ENCODE measurements around the gene PTPRN2. TPM values are rescaled to one million over a fixed set of nuclear protein-coding genes. Genes with fewer than 3 reads are reported as not detected.

The PTPRN2 gene
- total and polyA plus RNA-seq, 2 of the 13 experiments (the other 11 are each of a cell fraction or from before 2014, with no cell fraction given), result 2.5 to 24.2 TPM

GRCh38 chr7:158015403-158016179, 572.0 kb downstream of the PTPRN2 start (continued):
- TF ChIP-seq ZNF710 (CRISPR knock-in tag; IDR thresholded peaks at IDR 0.05; ENCODE audit: borderline replicate concordance), result peak; percentile 77; the same call in 1 of the 2 replicates
- TF ChIP-seq MAZ (IDR thresholded peaks at IDR 0.05; ENCODE audit: borderline replicate concordance, low read depth, low read length), result no peak
- 0 out of 2 replicates have a peak, but pooled peaks have one; percentile 24 for TF ChIP-seq MAZ (CRISPR knock-in tag; IDR thresholded peaks at IDR 0.05; ENCODE audit: low read depth)
- TF ChIP-seq ZNF687 (CRISPR knock-in tag; IDR thresholded peaks at IDR 0.05), result 0 out of 2 replicates have a peak, but pooled peaks have one; percentile 26

- no peak overlapping the region for H2AFZ ChIP-seq (ENCODE audit: low read length)
- POLR2A ChIA-PET, result no interaction called here
- H3K9ac ChIP-seq (ENCODE audit: insufficient read depth, low read depth, low read length), result no peak overlapping the region
- H3K79me2 ChIP-seq (ENCODE audit: insufficient read depth, low read length), result no peaks in the 10 kb centered on the region
- no peak overlapping the region for H3K27ac ChIP-seq (ENCODE audit: extremely low read length, insufficient read depth, low read length)
- in situ Hi-C loops (cut with HindIII; ENCODE audit: extremely low pct_ligation_motif_present, low pct_unique_long_range_greater_than_20kb) (no loop called here), intact Hi-C loops (cut with micrococcal nuclease; ENCODE audit: unreplicated experiment) (no loop called here)
- H3K36me3 ChIP-seq (replicated peaks in 1 of 2; ENCODE audit: control insufficient read depth in 1 of 2, insufficient read depth in 2 of 2, low read length in 2 of 2), result no peaks in the 10 kb centered on the region
- no TSS peak for BruUV-seq (replicated peaks)
- TF ChIP-seq IKZF4 (CRISPR knock-in tag; IDR thresholded peaks at IDR 0.05; ENCODE audit: borderline replicate concordance, low read depth, not compliant biosample characterization), result no peak
- no peak for TF ChIP-seq ZNF326 (CRISPR knock-in tag; IDR thresholded peaks at IDR 0.05; ENCODE audit: borderline replicate concordance)
- no peak for TF ChIP-seq ZNF124 (CRISPR knock-in tag; IDR thresholded peaks at IDR 0.05)
- no peak for TF ChIP-seq MTF1 (CRISPR knock-in tag; IDR thresholded peaks at IDR 0.05)
- TF ChIP-seq ZNF570 (CRISPR knock-in tag; IDR thresholded peaks at IDR 0.05; ENCODE audit: borderline replicate concordance), result no peak
- no peak for TF ChIP-seq RAD51 (IDR thresholded peaks at IDR 0.05; ENCODE audit: borderline replicate concordance)
- 10% methylated on average over 3 of the region's 3 CpGs for WGBS (ENCODE audit: low lambda C conversion rate)
- no peak for ATAC-seq
- H3K4me3 ChIP-seq (replicated peaks in 1 of 3; ENCODE audit: insufficient read depth in 1 of 3, low read depth in 2 of 3, low read length in 3 of 3), result no peak overlapping the region
- no peaks in the 10 kb centered on the region; the same call in 1 of the 2 replicates for H4K20me1 ChIP-seq (ENCODE audit: insufficient read depth, low read length)
- peak overlapping the region; percentile 57 for H3K4me2 ChIP-seq (ENCODE audit: low read depth, low read length)
- FAIRE-seq, result no peak
- H3K27me3 ChIP-seq (ENCODE audit: control insufficient read depth in 1 of 2, insufficient read depth in 2 of 2, low read length in 2 of 2), result no peaks in the 10 kb centered on the region
- CTCF ChIA-PET (ENCODE audit: low intra/inter-chr PET ratio, low total read pairs), result no interaction called here
- DNase-seq (ENCODE audit: low spot score), result no peak
- H3K9me3 ChIP-seq (ENCODE audit: low read length), result no peaks in the 10 kb centered on the region
- peaks cover 31% of the 10 kb centered on the region for H3K4me1 ChIP-seq (ENCODE audit: insufficient read depth, low read length)
Observed at GRCh38 chr7:158014976-158015375, 572.6 kb downstream of the PTPRN2 start.
